ENCODE data around the gene CD82.

- TF ChIP-seq EZH2phosphoT487 (IDR thresholded peaks at IDR 0.05; ENCODE audit: insufficient read depth, low read depth), result no peak
- TF ChIP-seq EZH2 (IDR thresholded peaks at IDR 0.05; ENCODE audit: insufficient read depth, poor library complexity, severe bottlenecking), result no peak
These were observed 57.3 kb downstream of the CD82 start for GRCh38 chr11:44622721-44623258.

Measured in GM23248 (cell line).